GM21423 (cell line): ENCODE measurements around the gene ATP6V0B.

Experiments
- ATAC-seq: cut with Tn5 transposase; IDR thresholded peaks from one replicate; pipeline ENCODE4 v1.9.1; 2021; ENCODE audit warnings: mild to moderate bottlenecking, moderate library complexity; ENCODE audit not compliant: unreplicated experiment

Gene ATP6V0B

GRCh38 chr1:43974443-43975248 lies at the start of gene ATP6V0B:
Gene ATP6V0B (plus strand): TSS chr1:43974960. CDS start chr1:43975041, 81 bp downstream.
- peak; percentile 63 for ATAC-seq

DNA sequence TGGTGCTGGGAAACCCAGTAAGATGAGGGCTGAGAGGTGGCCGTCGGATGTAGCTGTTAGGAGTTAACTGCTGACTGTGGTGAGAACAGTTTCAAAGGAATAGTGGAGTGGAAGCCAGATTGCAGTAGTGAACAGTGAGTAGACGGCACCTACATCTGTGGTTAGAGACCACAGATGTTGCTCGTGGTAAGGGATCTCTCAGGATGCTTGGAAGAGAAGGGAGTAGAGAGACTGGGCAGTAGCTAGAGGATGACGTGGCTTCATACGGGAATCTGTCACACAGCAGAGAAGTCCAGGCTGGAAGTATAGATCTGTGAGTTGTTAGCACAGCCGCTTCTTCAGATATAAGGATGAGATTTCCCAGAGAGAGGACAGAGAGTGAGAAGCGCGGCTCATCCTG lies 48.9 kb upstream of the ATP6V0B start:
- no peak for ATAC-seq

GRCh38 chr1:43930168-43930948 lies 44.4 kb upstream of the ATP6V0B start:
- ATAC-seq, result no peak

- no peak for ATAC-seq
Observed at GRCh38 chr1:43930949-43931275, 43.8 kb upstream of the ATP6V0B start.

DNA sequence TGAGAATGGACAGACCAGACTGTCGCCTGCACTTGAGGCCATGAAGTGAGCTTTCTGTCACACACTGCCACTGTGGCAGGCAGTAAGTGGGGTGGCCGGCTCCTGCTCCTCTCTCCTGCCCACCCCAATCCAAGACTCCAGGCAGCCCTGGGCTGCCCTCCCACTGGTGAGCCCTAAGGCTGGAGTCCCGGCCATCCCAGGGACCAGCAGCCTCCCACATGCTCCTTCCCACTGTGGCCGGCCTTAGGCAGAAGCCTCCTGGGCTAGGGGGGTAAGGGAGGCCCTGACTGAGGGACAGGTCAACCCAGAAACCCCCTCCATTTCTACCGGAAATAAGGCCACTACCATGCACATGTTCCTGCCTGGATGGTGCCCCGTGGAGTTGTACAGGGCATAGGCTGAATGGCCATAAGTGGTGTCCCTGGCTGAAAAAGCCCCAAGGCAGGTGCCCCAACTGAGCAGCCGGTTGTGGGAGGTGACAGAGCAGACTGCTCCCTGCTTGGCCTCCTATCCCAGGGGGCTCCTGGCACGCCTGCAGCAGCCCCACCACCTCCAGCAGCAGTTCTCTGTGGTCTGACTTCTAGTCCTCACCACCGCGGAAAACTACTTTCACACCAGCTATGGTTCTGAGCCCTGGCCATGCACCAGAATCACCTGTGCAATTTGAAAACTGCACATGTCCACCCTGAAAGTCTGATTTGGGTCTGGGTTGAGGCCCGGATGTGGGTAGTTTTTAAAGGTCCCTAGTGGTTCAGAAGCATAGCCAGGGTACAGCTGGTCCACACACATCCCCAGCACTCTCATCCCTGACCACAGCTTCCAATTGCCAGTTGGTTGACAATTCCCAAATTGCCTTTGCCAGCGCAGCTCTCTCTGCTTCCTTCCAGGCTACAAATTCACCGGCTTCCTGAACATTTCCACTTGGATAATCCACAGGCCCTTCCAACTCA lies 42.8 kb upstream of the ATP6V0B start:
- ATAC-seq, result no peak

DNA sequence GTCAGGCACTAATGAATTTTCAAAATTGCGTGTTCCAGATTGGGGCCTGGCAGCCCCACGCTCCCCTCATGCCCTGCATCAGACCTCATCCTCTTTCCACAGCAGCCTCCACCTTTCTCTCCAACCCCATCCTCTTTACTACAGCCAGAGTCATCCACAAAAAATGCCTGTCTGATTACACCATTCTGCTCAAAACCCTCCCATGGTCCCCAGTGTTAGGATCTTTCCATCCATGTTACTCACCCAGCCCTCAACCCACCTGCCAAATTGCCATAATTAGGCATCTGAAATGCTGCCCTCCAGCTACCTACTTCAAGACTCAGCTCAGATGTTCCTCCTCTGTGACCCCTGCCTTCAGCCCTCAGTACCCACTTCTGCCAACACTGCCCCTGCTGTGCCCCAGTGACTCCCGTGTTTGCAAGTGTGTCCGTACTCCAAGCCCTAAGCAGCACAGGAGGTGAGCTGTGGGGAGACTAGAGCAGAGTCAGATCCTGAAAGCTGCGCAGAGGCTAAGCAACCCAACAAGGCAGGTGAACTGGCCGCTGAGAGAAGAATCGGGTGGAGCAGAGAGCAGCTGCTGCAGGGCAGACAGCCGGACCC lies 41.9 kb upstream of the ATP6V0B start:
- no peak for ATAC-seq

- no peak for ATAC-seq
Observed at GRCh38 chr1:43933386-43934100, 41.2 kb upstream of the ATP6V0B start, which contains the start of gene ARTN. Gene ARTN (plus strand): TSS chr1:43933801. CDS start chr1:43935657, 1,856 bp downstream.

GRCh38 chr1:43934101-43934985 lies 40.4 kb upstream of the ATP6V0B start:
- ATAC-seq, result no peak

DNA sequence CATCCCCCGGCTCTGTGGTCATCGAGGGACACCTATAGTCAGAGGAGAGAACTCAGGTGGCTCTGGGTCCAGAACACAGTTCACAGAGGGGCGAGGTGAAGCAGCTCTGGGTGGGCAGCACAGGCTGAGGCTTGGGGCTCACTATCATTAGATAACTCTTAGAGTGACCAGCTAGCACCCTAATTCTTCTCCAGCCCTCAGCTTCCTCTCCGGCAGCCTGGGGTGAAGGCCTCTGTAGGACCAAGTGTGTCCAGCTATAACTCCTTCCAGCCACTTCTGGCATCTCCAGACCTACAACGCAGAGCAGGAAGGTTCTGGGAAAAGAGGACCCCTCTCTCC lies 39.8 kb upstream of the ATP6V0B start:
- no peak for ATAC-seq

DNA sequence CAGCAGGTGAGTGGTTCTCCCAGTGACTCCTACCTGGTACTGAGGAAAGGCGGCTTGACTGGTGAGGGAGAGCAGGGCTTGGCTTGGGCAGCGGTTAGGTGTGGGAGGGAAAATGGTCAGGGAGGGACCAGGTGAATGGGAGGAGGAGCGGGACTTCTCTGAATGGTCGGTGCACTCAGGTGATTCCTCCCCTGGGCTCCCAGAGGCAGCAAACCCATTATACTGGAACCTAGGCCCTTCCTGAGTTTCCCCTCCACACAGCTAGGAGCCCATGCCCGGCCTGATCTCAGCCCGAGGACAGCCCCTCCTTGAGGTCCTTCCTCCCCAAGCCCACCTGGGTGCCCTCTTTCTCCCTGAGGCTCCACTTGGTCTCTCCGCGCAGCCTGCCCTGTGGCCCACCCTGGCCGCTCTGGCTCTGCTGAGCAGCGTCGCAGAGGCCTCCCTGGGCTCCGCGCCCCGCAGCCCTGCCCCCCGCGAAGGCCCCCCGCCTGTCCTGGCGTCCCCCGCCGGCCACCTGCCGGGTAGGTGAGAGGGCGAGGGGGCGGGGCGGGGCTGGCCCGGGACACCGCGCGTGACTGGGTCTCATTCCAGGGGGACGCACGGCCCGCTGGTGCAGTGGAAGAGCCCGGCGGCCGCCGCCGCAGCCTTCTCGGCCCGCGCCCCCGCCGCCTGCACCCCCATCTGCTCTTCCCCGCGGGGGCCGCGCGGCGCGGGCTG lies 38.9 kb upstream of the ATP6V0B start:
- no peak for ATAC-seq

DNA sequence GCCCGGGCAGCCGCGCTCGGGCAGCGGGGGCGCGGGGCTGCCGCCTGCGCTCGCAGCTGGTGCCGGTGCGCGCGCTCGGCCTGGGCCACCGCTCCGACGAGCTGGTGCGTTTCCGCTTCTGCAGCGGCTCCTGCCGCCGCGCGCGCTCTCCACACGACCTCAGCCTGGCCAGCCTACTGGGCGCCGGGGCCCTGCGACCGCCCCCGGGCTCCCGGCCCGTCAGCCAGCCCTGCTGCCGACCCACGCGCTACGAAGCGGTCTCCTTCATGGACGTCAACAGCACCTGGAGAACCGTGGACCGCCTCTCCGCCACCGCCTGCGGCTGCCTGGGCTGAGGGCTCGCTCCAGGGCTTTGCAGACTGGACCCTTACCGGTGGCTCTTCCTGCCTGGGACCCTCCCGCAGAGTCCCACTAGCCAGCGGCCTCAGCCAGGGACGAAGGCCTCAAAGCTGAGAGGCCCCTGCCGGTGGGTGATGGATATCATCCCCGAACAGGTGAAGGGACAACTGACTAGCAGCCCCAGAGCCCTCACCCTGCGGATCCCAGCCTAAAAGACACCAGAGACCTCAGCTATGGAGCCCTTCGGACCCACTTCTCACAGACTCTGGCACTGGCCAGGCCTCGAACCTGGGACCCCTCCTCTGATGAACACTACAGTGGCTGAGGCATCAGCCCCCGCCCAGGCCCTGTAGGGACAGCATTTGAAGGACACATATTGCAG lies 38.2 kb upstream of the ATP6V0B start:
- ATAC-seq, result no peak

DNA sequence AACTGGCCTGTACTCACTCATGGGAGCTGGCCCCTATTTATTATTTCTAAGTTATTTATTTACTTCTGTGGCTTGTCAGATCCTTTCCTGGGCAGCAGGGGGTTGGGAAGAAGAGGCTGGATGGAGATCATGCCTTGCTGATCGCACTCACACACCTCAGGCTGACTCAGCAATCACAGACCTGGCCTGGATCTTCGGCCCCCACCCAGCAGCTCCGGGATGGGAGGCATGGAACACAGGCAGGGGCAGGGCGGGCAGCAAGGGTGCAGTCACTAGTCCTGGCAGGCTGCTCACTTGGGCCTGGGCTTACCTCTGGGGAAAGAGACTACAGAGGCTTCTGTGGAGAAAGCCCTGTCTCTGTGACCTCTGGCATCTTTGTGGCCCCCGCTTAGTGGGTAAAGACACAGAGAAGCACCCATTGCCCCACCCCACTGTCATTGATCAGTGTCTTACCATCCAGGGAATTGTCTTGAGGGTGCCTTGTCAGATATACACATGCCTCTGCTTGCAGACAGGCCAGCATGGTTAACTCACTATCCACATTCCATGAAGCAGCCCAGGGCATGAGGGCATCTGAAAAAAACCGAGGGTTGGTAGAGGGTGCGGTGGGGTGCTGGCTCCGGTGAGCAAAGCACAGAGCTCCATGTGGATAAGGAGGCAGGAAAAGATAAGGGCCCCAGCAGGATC lies 37.4 kb upstream of the ATP6V0B start:
- ATAC-seq, result no peak

GRCh38 chr1:43938383-43938782 lies 36.4 kb upstream of the ATP6V0B start:
- no peak for ATAC-seq

DNA sequence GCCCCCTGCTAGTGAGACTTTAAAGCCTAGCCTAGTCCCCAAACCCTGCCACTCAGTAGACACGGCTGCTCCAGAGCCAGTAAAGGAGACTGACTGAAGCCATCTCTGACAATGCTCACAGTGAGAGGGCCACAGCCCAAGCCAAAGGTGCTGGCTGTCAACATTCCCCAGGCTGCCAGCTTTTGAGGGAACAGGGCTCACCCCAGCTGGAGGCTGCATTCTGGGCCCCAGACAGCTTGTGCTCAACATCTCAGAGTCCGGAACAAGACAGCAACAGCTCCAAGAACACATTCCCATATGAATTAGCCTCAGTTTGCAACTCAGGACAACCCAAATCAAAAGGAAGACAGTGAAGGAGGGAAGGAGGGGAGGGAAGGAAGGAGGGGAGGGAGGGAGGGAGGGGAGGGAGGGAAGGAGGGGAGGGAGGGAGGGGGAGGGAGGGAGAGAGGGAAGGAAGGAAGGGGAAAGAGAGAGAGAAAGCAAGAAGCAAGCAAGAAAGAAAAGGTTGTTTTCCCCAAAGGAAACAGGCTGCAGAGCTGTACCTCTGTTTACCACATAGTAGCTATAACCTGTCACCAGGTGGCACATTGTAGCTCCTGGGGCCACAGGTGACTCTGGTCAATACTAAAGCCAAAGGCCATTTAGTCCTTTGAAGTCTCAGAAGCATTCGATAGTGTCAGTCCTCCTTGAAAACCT lies 35.7 kb upstream of the ATP6V0B start:
- ATAC-seq, result no peak

GRCh38 chr1:43942411-43942810 lies 32.3 kb upstream of the ATP6V0B start:
- ATAC-seq, result no peak

DNA sequence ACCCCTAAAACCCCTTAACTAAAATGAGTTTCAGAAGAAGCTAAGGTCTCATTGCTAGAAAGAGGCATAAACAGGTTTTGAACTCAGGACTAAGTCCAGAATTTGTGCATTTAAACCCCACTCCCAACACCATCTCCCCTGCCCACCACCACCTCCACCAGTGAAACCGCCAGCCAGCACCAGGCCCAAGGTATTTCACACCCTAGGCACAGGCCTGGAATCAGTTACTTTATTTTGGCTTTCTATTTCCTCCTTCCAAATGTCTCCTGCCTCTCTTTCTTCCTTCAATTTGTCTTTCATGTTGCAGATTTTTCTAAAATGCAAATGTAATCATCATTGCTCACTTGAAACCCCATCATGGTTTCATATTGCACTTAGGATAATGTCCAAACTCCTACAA lies 29.9 kb upstream of the ATP6V0B start:
- ATAC-seq, result no peak
